GM18870 (cell line): ENCODE results near the gene ARAF.

Source experiments
- ATAC-seq: cut with Tn5 transposase; IDR thresholded peaks from one replicate; pipeline ENCODE4 v1.9.1; 2021; ENCODE audit warnings: moderate library complexity; ENCODE audit not compliant: unreplicated experiment

The ARAF gene

DNA sequence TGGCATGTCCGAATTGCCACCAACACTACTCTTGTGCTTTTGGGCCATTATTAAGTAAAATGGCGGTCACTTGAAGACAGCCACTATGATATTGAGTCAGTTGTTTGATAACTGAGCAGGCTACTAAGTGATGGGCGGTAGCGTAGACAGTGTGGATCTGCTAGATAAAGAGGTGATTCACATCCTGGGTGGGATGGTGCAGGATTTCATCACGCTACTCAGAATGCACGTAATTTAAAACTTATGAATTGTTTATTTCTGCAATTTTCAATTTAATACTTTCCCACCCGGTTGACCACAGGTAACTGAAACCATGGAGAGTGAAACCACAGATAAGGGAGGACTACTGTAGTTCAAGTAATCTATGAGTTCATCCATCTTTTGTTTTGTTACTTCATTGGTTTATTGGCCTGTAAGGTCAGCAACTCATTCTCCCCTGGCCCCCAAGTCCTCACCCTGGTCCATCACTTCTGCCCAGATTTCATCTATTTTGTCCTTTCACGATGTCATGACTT lies 2.9 kb downstream of the ARAF start:
- no peak for ATAC-seq

DNA sequence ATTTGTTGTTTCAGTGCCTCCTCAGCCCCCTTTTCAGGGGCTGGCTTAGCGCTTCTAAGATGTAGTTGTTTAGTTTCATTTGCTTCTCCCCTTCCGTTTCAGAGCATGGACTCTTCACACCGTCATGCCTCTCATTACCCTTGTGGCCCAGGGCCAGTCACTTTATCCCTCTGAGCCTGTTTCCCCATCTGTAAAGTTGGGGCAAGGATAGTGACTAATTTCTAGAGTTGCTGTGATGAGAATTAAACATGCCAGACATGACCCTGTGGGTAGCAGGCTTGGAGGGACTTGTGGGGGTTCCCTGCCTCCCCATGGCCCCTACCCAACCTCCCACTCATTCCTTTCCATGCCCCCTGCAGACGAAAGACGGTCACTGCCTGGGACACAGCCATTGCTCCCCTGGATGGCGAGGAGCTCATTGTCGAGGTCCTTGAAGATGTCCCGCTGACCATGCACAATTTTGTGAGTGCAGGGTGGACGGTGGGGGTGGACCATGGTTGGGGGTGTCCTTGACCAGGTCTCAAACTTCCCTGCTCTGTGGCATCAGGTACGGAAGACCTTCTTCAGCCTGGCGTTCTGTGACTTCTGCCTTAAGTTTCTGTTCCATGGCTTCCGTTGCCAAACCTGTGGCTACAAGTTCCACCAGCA lies 3.6 kb downstream of the ARAF start:
- no peak for ATAC-seq

DNA sequence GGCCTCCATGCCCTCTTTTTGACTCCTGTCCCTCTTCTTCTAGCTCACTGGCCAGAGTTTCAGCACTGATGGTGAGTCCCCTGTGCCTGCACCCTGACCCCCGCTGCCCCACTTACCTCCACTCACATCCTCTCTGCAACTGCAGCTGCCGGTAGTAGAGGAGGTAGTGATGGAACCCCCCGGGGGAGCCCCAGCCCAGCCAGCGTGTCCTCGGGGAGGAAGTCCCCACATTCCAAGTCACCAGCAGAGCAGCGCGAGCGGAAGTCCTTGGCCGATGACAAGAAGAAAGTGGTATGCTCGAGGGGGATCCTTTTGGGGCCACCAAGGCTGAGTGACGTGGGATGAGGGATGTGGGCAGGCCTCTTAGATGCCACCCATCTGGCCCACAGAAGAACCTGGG lies 5.8 kb downstream of the ARAF start:
- no peak for ATAC-seq

DNA sequence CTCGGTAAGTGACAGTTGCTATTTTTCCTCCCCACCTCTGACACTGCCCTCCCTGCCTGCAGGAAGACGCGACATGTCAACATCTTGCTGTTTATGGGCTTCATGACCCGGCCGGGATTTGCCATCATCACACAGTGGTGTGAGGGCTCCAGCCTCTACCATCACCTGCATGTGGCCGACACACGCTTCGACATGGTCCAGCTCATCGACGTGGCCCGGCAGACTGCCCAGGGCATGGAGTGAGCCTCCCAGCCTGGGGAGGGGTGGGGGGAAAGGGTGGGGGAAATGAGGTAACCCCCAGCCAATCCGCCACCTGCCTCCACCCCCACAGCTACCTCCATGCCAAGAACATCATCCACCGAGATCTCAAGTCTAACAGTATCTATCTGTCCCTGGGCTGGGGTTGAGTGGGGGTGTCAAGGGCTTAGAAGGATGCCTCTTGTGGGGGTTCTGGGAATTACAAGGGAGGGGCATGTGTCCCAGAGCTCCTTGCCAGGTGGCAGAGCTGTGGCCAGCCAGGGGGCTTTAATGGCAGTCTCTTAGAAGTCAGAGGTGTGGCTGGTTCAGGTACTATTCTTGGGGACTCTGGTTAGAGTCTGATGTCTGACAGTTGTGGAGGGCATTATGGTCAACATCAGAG lies 7.8 kb downstream of the ARAF start:
- ATAC-seq, result no peak

DNA sequence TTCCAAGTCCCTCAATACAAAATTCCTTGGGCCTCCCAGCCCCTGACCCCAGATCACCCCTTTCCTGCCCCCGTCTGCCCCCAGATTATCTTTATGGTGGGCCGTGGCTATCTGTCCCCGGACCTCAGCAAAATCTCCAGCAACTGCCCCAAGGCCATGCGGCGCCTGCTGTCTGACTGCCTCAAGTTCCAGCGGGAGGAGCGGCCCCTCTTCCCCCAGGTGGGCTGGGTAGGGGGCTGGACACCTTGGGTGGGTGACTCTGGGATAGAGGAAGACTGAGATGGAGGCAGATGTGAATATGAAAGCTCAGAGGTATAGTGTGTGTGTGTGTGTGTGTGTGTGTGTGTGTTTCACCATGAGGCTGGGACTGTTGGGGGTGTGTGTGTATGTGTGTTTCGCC lies 9.8 kb downstream of the ARAF start:
- no peak for ATAC-seq

DNA sequence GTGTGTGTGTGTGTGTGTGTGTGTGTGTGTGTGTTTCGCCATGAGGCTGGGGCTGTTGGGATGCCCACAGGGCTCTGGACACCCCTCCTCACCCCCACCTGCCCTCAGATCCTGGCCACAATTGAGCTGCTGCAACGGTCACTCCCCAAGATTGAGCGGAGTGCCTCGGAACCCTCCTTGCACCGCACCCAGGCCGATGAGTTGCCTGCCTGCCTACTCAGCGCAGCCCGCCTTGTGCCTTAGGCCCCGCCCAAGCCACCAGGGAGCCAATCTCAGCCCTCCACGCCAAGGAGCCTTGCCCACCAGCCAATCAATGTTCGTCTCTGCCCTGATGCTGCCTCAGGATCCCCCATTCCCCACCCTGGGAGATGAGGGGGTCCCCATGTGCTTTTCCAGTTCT lies 10.2 kb downstream of the ARAF start:
- no peak for ATAC-seq

DNA sequence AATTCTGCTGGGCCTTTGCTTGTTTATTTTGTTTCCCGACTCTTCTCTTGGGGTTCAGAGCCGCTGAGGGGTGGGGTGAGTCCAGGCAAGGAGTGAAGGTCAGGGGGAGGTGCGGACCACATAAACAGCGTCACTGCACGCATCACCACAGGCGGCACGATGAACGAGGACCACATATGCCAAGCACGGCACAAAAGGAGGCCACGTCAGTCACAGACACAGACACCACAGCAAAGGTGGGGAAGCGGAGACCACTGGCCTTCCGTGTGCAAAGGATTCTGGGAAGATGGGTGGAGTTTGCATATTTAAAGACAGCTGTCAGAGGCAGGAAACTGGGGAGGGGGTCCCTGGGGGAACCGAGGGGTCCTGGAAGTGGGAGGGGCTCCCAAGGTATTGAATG lies 10.9 kb downstream of the ARAF start:
- no peak for ATAC-seq

DNA sequence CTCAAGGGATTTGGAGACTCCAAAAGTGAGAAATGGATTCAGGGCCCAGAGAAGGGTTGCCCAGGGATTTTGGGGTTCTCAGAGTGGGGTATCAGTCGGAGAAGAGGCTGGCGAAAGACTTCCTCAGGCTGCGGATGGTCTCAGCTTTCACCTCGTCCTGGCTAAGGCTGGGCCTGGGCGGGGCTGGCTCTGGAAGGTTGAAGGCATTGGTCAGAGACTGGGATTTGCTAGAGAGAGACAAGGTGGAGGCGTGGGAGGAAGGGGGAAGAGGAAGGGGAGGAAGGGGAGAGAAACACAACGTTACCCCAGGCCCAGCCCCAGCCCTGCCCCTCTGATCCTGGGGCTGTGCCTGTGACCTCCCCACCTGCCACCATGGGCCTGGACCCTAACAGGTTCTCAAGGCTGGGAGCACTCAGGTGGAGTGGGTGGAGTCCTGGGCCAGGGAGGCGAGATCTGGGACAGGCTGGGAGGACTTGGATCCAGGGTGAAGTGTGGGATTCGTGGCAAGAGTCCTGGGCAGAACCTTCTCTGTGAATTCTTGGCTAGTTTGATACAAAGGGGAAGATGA lies 11.9 kb downstream of the ARAF start:
- no peak for ATAC-seq

DNA sequence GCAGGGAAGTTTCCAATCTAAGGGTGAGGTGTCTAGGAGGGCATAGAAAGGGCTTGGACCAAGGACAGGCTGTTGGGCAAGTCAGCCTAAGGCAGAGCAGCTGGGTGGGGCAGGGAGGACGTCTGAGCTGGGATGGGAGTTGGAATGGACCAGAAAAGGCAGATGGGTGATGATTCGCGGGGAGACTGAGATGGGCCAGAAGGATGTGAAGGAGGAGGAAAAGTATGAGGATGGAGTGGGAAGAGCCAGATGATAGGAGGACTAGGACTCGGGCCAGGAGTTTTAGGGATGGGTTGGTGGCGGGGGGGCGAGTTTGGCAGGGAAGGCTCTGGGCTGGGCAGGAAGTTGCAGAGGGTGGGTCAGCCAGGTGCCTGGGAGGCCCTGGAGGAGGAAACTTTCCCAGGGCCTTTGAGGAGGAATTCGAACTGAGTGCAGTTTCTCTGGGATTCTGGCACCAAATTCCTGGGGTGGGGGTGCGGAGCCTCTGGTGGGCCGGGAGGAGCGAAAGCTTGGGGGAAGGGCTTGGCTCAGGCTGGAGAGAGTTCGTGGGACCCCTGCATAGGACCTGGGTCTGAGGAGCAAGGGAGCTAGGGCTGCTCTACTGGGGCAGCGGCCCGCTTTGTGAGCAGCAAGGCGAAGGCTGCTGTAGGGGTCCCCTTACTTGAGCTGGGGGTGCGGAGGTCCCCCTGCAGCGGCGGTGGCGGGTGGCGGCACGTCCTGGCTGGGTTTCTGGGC lies 12.5 kb downstream of the ARAF start:
- no peak for ATAC-seq

DNA sequence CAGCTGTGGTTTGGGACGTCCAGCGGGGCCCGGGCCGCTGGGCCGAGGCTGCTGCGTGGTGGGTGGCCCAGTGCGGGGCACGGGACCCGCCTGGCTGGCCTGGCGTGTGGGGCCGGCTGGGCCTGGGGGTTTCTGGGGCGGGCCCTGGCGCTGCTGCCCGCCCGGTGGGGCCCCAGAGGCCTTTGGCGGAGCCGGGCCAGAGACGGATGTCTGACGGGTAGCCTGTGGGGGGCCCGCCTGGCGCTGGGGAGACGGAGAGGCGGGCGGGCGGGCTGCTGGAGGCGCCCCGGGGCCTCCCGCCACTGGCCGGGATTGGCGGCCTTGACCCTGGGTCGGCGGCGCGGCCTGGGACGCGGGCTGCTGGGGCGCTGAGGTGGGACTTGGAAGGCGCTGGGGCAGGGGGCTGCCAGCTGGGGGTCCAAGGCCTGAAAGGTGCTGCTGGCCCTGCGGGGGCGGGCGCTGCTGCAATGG lies 13.1 kb downstream of the ARAF start:
- no peak for ATAC-seq

DNA sequence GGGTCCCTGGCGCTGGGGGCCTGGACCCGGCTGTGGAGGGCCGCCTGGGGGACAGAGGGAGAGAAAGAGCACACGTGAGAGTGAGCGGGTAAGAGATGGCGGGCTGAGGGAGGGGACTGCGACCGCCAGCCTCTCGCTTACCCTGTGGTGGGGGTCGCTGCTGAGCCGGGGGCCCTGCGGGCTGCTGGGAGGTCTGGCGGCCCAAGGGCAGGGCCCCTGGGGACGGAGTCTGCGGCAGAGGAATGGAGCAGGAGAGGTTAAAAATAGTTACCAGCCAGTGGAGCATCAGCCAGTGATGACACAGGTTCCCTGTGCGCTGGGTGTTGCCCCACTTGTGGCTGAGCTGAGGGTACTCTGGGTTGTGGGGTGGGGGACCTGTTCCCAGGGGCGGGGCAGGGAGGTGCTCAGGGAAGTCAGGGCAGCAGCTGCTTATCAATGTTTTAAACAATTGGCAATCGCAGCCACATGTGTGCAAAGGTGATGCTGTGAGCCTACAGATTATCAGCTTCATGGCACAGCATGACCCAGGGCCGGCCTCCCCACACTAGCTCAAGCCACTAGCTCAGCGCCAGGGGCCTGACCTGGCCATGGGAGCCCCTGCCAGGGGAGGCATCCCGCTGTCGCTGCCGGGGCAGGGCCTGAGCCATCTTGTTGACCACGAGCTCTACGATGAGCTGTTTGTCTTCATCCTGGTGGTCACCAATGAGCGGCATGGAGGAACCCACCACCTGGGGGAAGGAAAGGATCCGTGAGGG lies 13.7 kb downstream of the ARAF start:
- no peak for ATAC-seq

DNA sequence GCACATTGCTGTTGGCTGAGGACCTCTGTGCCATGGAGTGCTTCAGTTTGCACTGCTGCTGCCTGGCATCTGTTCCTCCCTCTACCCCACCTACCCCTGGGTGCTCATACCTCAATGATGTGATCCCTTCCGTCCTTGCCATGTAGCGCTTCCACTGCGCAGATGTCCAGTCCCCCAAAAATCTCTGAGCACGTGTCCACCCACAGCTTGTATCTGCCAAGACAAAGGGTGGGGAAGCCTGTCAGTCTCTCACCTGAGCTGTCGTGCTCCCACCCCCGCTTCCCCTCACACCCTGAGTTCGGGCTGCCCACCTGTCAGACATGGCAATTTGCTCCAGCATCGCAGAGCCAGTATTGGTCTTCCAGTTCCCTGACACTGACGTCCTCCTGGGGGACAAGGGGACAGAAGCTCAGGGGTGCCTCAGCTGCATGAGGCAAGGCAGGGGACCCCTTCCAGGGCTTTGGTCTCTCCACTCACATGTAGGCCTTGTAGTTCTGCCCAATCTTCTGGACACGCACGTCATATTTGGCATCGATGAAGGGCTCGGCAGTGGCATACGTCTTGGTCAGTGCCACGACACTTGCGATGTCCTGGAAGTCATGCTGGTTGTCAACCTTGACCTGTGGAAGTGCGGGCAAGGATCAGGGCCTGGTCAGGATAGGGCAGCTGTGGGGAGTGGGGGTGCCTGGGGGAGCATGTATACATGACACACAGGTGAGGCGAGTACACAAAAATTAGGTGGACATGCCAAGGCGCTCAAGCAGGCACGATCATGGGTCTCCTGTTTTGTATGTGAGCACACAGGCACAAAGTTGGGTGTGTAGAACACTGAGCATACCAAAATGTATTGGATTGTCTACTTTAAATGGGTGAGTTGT lies 15.3 kb downstream of the ARAF start:
- no peak for ATAC-seq

DNA sequence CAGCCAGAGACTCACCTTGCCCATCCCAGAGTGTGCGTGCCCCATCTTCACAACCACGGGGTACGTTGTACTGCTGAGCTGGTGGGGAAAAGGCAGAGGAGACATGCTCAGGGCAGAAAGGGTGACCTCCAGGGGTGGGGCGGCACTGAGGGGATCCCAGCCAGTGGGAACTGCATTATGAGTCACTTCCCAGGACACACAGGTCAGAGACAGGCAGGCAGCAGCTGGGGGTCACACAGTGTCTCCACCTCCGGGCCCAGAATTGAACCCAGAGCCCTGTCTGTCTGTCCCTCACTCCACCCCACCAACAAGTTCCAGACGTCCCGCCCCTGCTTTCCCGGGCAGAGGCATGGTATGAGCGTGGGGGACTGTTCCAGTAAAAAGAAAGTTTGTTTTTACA lies 16.4 kb downstream of the ARAF start:
- no peak for ATAC-seq

DNA sequence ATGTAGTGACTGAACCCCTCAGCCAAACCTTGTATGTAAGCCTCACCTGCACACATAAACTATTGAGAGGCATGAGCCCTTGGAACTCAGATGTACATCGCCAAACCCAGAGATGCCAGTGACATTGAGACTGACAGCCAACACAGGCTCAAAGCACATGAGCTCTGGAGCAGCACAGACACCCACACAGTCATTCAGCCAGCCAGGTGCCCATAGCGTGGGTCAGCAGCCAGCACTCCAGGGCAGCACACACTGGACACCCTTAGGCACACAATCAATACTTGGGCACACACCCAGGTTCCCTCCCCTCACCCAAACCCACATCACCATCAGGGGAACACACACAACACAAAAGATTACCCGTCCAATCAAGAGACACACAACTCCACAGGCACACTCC lies 16.9 kb downstream of the ARAF start:
- no peak for ATAC-seq

DNA sequence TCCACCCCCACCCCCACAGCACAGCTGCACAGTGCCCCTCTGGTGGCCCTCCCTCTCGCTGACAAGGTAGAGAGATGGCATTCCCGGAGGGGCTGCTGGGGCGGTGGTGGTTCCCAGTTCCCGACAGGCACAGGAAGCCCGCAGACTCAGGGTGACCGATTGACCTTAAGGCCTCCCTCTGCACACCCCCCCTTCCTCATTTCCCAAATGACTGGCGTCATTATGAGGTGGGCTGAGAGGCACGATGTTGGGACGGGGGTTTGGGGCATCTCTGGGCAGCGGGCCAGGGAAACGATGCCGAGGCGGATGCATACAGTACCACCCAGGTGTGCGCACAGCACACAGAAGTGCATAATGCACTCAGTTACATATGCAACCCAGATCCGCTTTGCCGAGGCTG lies 17.7 kb downstream of the ARAF start:
- no peak for ATAC-seq

DNA sequence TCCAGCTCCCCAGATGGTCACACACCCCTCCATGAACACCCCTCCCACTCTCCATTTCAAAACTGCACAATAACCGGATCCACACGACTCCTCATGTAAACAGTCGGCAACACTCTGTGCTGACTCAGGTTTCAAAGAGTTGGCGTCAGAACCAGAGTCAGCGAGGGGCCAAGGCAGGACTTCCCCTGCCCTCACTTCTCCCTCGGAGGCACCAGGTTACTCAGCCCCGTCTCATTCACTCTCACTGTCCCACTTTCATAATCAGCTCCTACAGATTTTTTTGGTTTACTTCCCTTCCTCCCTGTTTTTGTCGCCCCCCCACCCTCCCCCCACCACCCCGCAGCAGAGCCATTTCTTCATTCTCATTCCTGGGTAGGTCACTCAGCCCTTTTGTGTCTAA lies 18.5 kb downstream of the ARAF start:
- no peak for ATAC-seq

DNA sequence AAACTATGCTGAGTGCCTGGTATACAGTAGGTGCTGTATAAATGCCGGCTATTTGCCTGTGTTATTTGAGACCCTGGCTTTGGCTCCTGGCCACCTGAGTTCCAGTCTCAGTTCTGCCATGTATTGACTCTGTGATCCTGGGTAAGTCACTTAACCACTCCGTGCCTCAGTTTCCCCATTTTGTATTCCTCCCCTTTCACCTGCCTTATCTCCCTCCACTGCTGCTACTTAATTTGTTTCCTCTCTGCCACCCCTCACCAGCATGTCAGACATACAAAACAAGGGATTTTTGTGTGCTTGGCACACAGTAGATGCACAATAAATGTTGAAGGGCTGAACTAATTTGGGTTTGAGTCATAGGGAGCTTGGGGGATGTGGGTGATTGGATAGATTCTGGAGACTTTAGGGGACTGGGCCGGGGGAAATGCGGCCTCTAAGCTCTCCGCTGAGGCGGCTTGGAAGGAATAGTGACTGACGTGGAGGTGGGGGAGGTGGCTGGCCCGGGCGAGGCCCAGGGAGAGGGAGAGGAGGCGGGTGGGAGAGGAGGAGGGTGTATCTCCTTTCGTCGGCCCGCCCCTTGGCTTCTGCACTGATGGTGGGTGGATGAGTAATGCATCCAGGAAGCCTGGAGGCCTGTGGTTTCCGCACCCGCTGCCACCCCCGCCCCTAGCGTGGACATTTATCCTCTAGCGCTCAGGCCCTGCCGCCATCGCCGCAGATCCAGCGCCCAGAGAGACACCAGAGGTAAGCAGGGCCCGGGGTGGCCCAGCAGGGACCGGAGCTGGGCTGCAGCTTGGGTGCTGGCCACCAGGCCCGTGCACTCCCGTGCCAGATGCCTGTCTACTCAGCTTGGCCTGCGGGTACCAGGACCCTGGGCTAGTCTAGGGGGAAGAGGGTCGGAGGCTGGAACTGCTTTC lies 21.0 kb downstream of the ARAF start, which contains the start of gene TIMP1:
TSS of gene TIMP1 (plus strand) at position 706 of the 917 bp plus-strand sequence. CDS start 980 bp downstream, outside the sequence.
- ATAC-seq, result peak; percentile 77

DNA sequence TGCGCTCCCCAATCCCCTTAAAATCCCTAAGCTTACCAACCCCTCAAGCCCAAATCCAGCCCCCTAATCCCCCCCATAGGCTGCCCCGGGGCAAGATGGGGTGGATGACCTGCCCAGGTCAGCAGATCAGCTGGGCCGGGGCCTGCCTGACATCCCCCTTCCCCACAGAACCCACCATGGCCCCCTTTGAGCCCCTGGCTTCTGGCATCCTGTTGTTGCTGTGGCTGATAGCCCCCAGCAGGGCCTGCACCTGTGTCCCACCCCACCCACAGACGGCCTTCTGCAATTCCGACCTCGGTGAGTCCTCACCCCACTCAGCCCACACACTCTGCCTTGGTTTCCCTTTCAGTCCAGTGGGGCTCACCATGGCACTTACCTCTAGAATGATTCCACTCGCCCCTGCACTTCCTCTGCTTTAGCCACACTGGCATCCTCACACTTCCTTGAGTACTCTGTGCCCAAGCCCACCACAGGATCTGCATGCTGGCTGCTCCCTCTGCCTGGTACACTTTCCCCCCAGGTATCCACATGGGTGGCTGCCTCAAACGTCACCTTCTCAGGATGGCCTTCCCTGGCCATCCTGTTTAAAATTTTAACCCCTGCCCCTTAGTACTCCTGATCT lies 22.3 kb downstream of the ARAF start:
- no peak for ATAC-seq
